Caco-2 (cell line): ENCODE data around the gene CDC73. TPM values are rescaled to one million over a fixed set of nuclear protein-coding genes. Genes with fewer than 3 reads are reported as not detected.
A peak's percentile ranks its signal among the peaks of the same experiment; 100 is the strongest.

Experiments used
- BruUV-seq: library from RNA; stranded (reverse); fragments of 400-500 nt; replicated peaks from 2 replicates; lab custom pipeline; 2021; lab: Mats Ljungman, UMichigan
- CTCF ChIA-PET: fragments of 300-600 bp; sonication (Branson Sonifier 250); formaldehyde crosslinking; loops from one replicate; lab custom pipeline; 2022; ENCODE audit warnings: antibody characterized with exemption; lab: Charles Lee
- POLR2A ChIA-PET: fragments of 300-600 bp; sonication (Branson Sonifier 250); formaldehyde crosslinking; loops from one replicate; lab custom pipeline; 2022; ENCODE audit warnings: antibody characterized with exemption; lab: Charles Lee
- DNase-seq, 2 experiments: peaks; one replicate each; pipeline versions ENCODE4 v3.0.0 to v3.0.0-alpha.2; 2020 to 2022
- H3K27me3 ChIP-seq: replicated peaks from 2 replicates; pipeline ENCODE4 v1.6.0; 2011; ENCODE audit warnings: low read length; ENCODE audit not compliant: control insufficient read depth, insufficient read depth
- H3K36me3 ChIP-seq: 2 replicates; pipeline ENCODE4 v1.5.1; 2011; ENCODE audit warnings: low read length; ENCODE audit not compliant: control insufficient read depth, insufficient read depth
- H3K4me1 ChIP-seq: fragments of 250-450 bp; sonication (Bioruptor Pico); 2 replicates; pipeline ENCODE4 v1.5.1; 2020; ENCODE audit warnings: mild to moderate bottlenecking
- H3K4me3 ChIP-seq: 2 replicates; pipeline ENCODE4 v1.5.1; 2011; ENCODE audit warnings: low read depth, mild to moderate bottlenecking, control low read depth, low read length
- H3K9me3 ChIP-seq: fragments of 250-450 bp; sonication (Bioruptor Pico); 2 replicates; pipeline ENCODE4 v1.5.1; 2020; ENCODE audit warnings: mild to moderate bottlenecking, moderate library complexity
- H3K27ac Mint-ChIP-seq: one replicate; pipeline ENCODE4 v1.8.0; 2022; ENCODE audit warnings: mixed read lengths; ENCODE audit not compliant: unreplicated experiment
- H3K27me3 Mint-ChIP-seq: one replicate; pipeline ENCODE4 v1.8.0; 2022; ENCODE audit warnings: mixed read lengths; ENCODE audit not compliant: insufficient read depth, unreplicated experiment
- H3K36me3 Mint-ChIP-seq: one replicate; pipeline ENCODE4 v1.8.0; 2022; ENCODE audit warnings: mild to moderate bottlenecking, mixed read lengths; ENCODE audit not compliant: insufficient read depth, unreplicated experiment
- H3K4me1 Mint-ChIP-seq: one replicate; pipeline ENCODE4 v1.8.0; 2022; ENCODE audit warnings: low read depth, mixed read lengths; ENCODE audit not compliant: unreplicated experiment
- H3K4me3 Mint-ChIP-seq: one replicate; pipeline ENCODE4 v1.8.0; 2022; ENCODE audit warnings: mild to moderate bottlenecking, moderate library complexity, mixed read lengths; ENCODE audit not compliant: unreplicated experiment
- H3K9me3 Mint-ChIP-seq: one replicate; pipeline ENCODE4 v1.8.0; 2022; ENCODE audit warnings: mixed read lengths; ENCODE audit not compliant: unreplicated experiment
- intact Hi-C: fragments of 100-400 bp; cut with micrococcal nuclease; formaldehyde crosslinking; loops from one replicate; pipeline ENCODE4 v1.10.0; 2022; ENCODE audit not compliant: unreplicated experiment
- total RNA-seq: library from RNA; stranded (reverse); gene quantifications from 2 replicates; pipeline ENCODE4 v1.2.3, GENCODE V29; 2022
- TF ChIP-seq, protein P1 (sequence below), 2 experiments: fragments of 200-600 bp in 1 of 2; IDR thresholded peaks; 1 replicate in 1 of 2; 2 replicates in 1 of 2; pipeline versions ENCODE4 v1.5.1 to v1.8.0; 2011 to 2022; ENCODE audit warnings: antibody characterized with exemption in 1 of 2, control low read depth in 1 of 2, inconsistent platforms in 1 of 2, low read depth in 1 of 2, low read length in 1 of 2, mild to moderate bottlenecking in 1 of 2, moderate library complexity in 1 of 2; ENCODE audit not compliant: insufficient read depth in 1 of 2, severe bottlenecking in 1 of 2, unreplicated experiment in 1 of 2

The CDC73 gene
- total RNA-seq, 1 experiment from 2014 or later, result 48.9 TPM

DNA sequence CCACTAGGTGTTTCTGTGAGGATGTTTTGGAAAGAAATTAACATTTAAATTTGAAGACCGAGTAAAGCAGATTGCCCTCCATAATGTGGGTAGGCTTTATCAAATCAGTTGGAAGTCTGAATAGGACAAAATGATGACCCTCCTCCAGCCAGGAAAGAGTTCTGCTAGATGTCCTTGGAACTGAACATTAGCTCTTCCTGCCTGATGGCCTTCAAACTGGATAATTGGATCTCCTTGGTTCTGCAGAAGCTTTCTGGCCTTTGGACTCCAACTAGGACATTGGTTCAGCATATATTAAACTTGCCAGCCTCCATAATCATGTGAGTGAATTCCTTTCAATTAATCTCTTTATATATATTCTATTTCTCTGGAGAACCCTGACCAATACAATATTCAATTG is 12.2 kb upstream of the CDC73 start:
- POLR2A ChIA-PET, result no interaction called here
- Mint-ChIP-seq H3K9me3 (no peaks in the 10 kb centered on the region), H3K36me3 (peaks cover 6% of the 10 kb centered on the region), H3K27me3 (no peaks in the 10 kb centered on the region), H3K4me1 (peaks cover 9% of the 10 kb centered on the region), H3K27ac (no peak overlapping the region), H3K4me3 (no peak overlapping the region)
- TF ChIP-seq, protein P1, sequence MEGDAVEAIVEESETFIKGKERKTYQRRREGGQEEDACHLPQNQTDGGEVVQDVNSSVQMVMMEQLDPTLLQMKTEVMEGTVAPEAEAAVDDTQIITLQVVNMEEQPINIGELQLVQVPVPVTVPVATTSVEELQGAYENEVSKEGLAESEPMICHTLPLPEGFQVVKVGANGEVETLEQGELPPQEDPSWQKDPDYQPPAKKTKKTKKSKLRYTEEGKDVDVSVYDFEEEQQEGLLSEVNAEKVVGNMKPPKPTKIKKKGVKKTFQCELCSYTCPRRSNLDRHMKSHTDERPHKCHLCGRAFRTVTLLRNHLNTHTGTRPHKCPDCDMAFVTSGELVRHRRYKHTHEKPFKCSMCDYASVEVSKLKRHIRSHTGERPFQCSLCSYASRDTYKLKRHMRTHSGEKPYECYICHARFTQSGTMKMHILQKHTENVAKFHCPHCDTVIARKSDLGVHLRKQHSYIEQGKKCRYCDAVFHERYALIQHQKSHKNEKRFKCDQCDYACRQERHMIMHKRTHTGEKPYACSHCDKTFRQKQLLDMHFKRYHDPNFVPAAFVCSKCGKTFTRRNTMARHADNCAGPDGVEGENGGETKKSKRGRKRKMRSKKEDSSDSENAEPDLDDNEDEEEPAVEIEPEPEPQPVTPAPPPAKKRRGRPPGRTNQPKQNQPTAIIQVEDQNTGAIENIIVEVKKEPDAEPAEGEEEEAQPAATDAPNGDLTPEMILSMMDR (IDR thresholded peaks at IDR 0.05; ENCODE audit: insufficient read depth in 1 of 2, low read depth in 1 of 2, low read length in 1 of 2, severe bottlenecking in 1 of 2, unreplicated experiment in 1 of 2), result no peak
- CTCF ChIA-PET, result no interaction called here
- intact Hi-C loops, result no loop called here
- H3K27me3 ChIP-seq, result no peaks in the 10 kb centered on the region
- no peak overlapping the region for H3K4me3 ChIP-seq
- DNase-seq, result no peak
- no TSS peak for BruUV-seq
- H3K4me1 ChIP-seq, result peaks cover 28% of the 10 kb centered on the region
- no peaks in the 10 kb centered on the region for H3K9me3 ChIP-seq
- no peaks in the 10 kb centered on the region for H3K36me3 ChIP-seq

DNA sequence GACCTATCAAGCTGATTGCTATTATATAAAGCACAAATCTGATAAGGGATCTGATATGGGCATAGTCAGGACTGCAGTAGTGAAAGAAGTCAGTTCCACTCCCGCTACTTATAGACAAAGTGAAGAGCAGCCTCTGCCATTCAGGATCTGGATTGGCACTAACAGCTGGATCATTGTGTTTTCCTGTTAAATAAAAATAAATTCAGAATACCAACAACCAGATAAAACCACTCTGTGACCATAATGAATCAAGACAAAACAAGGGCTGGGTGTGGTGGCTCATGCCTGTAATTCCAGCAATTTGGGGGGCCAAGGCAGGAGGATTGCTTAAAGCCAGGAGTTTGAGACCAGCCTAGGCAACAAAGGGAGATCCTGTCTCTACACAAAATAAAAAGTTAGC is 11.6 kb upstream of the CDC73 start:
- no peaks in the 10 kb centered on the region for H3K27me3 Mint-ChIP-seq
- CTCF ChIA-PET, result no interaction called here
- Histone ChIP-seq H3K9me3 (no peaks in the 10 kb centered on the region), H3K4me1 (peaks cover 33% of the 10 kb centered on the region), H3K27me3 (no peaks in the 10 kb centered on the region), H3K36me3 (no peaks in the 10 kb centered on the region), H3K4me3 (no peak overlapping the region)
- no peaks in the 10 kb centered on the region for H3K9me3 Mint-ChIP-seq
- POLR2A ChIA-PET, result no interaction called here
- intact Hi-C loops, result no loop called here
- H3K4me1 Mint-ChIP-seq, result peaks cover 9% of the 10 kb centered on the region
- BruUV-seq, result no TSS peak
- H3K36me3 Mint-ChIP-seq, result no peaks in the 10 kb centered on the region
- no peak overlapping the region for H3K4me3 Mint-ChIP-seq
- no peak overlapping the region for H3K27ac Mint-ChIP-seq
- TF ChIP-seq, protein P1 (IDR thresholded peaks at IDR 0.05; ENCODE audit: insufficient read depth in 1 of 2, low read depth in 1 of 2, low read length in 1 of 2, severe bottlenecking in 1 of 2, unreplicated experiment in 1 of 2), result no peak
- no peak for DNase-seq

DNA sequence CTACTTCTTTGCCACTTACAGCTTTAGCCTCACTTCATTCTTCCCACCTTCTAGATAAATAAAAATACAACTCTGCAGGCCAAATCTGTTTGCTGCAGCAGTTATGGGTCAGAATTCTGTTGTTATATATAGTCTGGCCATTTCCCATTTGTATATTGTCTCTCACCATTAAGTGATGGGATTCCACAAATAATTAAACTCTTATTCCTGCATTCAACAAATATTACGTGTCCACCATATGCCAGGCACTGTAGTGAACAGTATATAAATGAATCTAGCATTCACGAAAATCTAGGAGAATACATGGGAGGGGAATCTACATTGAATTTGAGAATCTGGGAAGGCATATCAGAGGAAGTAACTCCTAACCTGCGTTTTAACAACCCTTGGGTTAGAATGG is 11.0 kb upstream of the CDC73 start:
- TF ChIP-seq, protein P1 (IDR thresholded peaks at IDR 0.05; ENCODE audit: insufficient read depth in 1 of 2, low read depth in 1 of 2, low read length in 1 of 2, severe bottlenecking in 1 of 2, unreplicated experiment in 1 of 2), result no peak
- CTCF ChIA-PET, result no interaction called here
- H3K36me3 Mint-ChIP-seq, result no peaks in the 10 kb centered on the region
- no peaks in the 10 kb centered on the region for H3K9me3 Mint-ChIP-seq
- Histone ChIP-seq H3K36me3 (no peaks in the 10 kb centered on the region), H3K4me3 (no peak overlapping the region), H3K9me3 (no peaks in the 10 kb centered on the region), H3K4me1 (peaks cover 36% of the 10 kb centered on the region), H3K27me3 (no peaks in the 10 kb centered on the region)
- POLR2A ChIA-PET, result no interaction called here
- intact Hi-C loops, result loop anchor here (1.0 kb wide), 1 partner anchor 10 kb away; no protein-coding TSS in a partner anchor
- DNase-seq, result no peak
- no peak overlapping the region for H3K4me3 Mint-ChIP-seq
- no peaks in the 10 kb centered on the region for H3K27me3 Mint-ChIP-seq
- H3K4me1 Mint-ChIP-seq, result peaks cover 15% of the 10 kb centered on the region
- H3K27ac Mint-ChIP-seq, result peak overlapping the region; percentile 61
- BruUV-seq, result no TSS peak
